ENCODE results near the gene PDPK1. TPM values are rescaled to one million over a fixed set of nuclear protein-coding genes. Genes with fewer than 3 reads are reported as not detected.

PDPK1 gene
- total and polyA plus RNA-seq, 2 of the 4 experiments (the other 2 are of a cell fraction) = 10.6 to 27.3 TPM

GRCh38 chr16:2501946-2502895 lies 35.6 kb upstream of the PDPK1 start (continued):
- no peak for TF ChIP-seq CTCF (conservative IDR thresholded peaks at IDR 0.05; ENCODE audit: low read depth, low read length)

- no peak for DNase-seq
- no peaks in the 10 kb centered on the region for H3K9me3 ChIP-seq (ENCODE audit: control insufficient read depth, insufficient read depth, low read length)
- ChIA-PET CTCF (no interaction called here), POLR2A (ENCODE audit: unreplicated experiment) (no interaction called here)
- no peak overlapping the region for H2BK120ac ChIP-seq (ENCODE audit: low read depth, low read length)
- no peak overlapping the region for H3K4me3 ChIP-seq (ENCODE audit: insufficient read depth, low read depth, low read length)
- H4K8ac ChIP-seq (ENCODE audit: low read depth in 2 of 2, low read length in 2 of 2) = no peak overlapping the region
- H2BK15ac ChIP-seq (ENCODE audit: low read depth, low read length) = no peak overlapping the region
- H3K27me3 ChIP-seq (ENCODE audit: control insufficient read depth, insufficient read depth, low read length) = no peaks in the 10 kb centered on the region
- in situ Hi-C loops (cut with MboI; ENCODE audit: low sequenced_read_pairs) (loop anchor here (10.0 kb wide), 1 partner anchor 251 kb away; the partner anchor contains the start of gene ECI1), dilution Hi-C loops (cut with HindIII; ENCODE audit: low sequenced_read_pairs, unreplicated experiment) (no loop called here), intact Hi-C loops (cut with micrococcal nuclease) (no loop called here)
- no peak overlapping the region for H2AFZ ChIP-seq (replicated peaks; ENCODE audit: low read length, poor library complexity)
- H3K9ac ChIP-seq (ENCODE audit: low read depth, low read length) = no peak overlapping the region
- ATAC-seq (ENCODE audit: low read depth) = no peak
- H2BK20ac ChIP-seq (ENCODE audit: low read depth, low read length) = no peak overlapping the region
- no peak overlapping the region for H3K23ac ChIP-seq (ENCODE audit: low read depth, low read length)
- H3K9me1 ChIP-seq (ENCODE audit: insufficient read depth, low read length) = no peaks in the 10 kb centered on the region
- no peak overlapping the region for H3K14ac ChIP-seq (replicated peaks; ENCODE audit: low read depth, low read length)
- H4K20me1 ChIP-seq (ENCODE audit: insufficient read depth, low read length) = peaks cover 13% of the 10 kb centered on the region; the same call in 1 of the 2 replicates
- no peak overlapping the region for H4K5ac ChIP-seq (ENCODE audit: low read depth, low read length)
- peaks cover 0 to 19% of the 10 kb centered on the region in 2 experiments; a peak in 1 of 4 replicates for H3K79me1 ChIP-seq (ENCODE audit: low read depth in 1 of 2, low read length in 2 of 2)
- no TSS peak for BruUV-seq (replicated peaks)
- H3K4ac ChIP-seq (ENCODE audit: low read depth, low read length) = no peak overlapping the region
- no peak overlapping the region for H4K91ac ChIP-seq (ENCODE audit: insufficient read depth, low read depth, low read length)
- H2AK5ac ChIP-seq (ENCODE audit: low read depth, low read length) = no peak overlapping the region
- peaks cover 9% of the 10 kb centered on the region for H3K4me1 ChIP-seq (ENCODE audit: control insufficient read depth, insufficient read depth, low read length)
- H2BK5ac ChIP-seq (ENCODE audit: low read depth, low read length, poor library complexity, severe bottlenecking) = no peak overlapping the region
- no peak overlapping the region for H3K4me2 ChIP-seq (ENCODE audit: low read depth, low read length)
- no peak overlapping the region for H2AK9ac ChIP-seq (replicated peaks; ENCODE audit: low read depth, low read length, poor library complexity)
- H3K36me3 ChIP-seq (ENCODE audit: control insufficient read depth, insufficient read depth, low read length) = no peaks in the 10 kb centered on the region
- no peak overlapping the region for H3K18ac ChIP-seq (ENCODE audit: low read depth, low read length)
- 100% methylated on average over 1 of the region's 14 CpGs; no CpG with 5 or more reads in 1 of the 2 experiments for WGBS, 2 experiments (ENCODE audit: extremely low coverage in 2 of 2, insufficient read length in 1 of 2)
- H3K27ac ChIP-seq (ENCODE audit: insufficient read depth, low read length) = no peak overlapping the region
- no peak overlapping the region for H3K56ac ChIP-seq (ENCODE audit: extremely low read depth, insufficient read depth, low read length)
- no peak for TF ChIP-seq RAD21 (IDR thresholded peaks at IDR 0.05; ENCODE audit: low read length)
- TF ChIP-seq MAFK (IDR thresholded peaks at IDR 0.05; ENCODE audit: low read depth, low read length) = no peak
- no peak for TF ChIP-seq BHLHE40 (IDR thresholded peaks at IDR 0.05; ENCODE audit: low read depth, low read length)
- no peak for TF ChIP-seq RFX5 (IDR thresholded peaks at IDR 0.05; ENCODE audit: low read depth, low read length)
- TF ChIP-seq USF2 (IDR thresholded peaks at IDR 0.05; ENCODE audit: low read depth, low read length) = no peak
- TF ChIP-seq CEBPB (IDR thresholded peaks at IDR 0.05; ENCODE audit: low read depth, low read length) = no peak
- no peak for TF ChIP-seq SMC3 (IDR thresholded peaks at IDR 0.05; ENCODE audit: low read depth, low read length)
- TF ChIP-seq MXI1 (IDR thresholded peaks at IDR 0.05; ENCODE audit: borderline replicate concordance, low read depth, low read length) = no peak
- TF ChIP-seq RCOR1 (IDR thresholded peaks at IDR 0.05; ENCODE audit: insufficient replicate concordance, low read length) = no peak
- no peak for TF ChIP-seq NFE2L2 (IDR thresholded peaks at IDR 0.05; ENCODE audit: low read depth, low read length)
- no peak for TF ChIP-seq FOS (IDR thresholded peaks at IDR 0.05; ENCODE audit: low read depth, low read length)
Measured at GRCh38 chr16:2505695-2506094, 32.1 kb upstream of the PDPK1 start.

Measured in IMR-90 (cell line).